ENCODE measurements around the gene MORF4L1.
"Not testable (repeated sequence)": the region's sequence is repeated elsewhere in the genome, so short reads cannot be mapped to it uniquely, and the experiment has no call there.

The MORF4L1 gene

DNA sequence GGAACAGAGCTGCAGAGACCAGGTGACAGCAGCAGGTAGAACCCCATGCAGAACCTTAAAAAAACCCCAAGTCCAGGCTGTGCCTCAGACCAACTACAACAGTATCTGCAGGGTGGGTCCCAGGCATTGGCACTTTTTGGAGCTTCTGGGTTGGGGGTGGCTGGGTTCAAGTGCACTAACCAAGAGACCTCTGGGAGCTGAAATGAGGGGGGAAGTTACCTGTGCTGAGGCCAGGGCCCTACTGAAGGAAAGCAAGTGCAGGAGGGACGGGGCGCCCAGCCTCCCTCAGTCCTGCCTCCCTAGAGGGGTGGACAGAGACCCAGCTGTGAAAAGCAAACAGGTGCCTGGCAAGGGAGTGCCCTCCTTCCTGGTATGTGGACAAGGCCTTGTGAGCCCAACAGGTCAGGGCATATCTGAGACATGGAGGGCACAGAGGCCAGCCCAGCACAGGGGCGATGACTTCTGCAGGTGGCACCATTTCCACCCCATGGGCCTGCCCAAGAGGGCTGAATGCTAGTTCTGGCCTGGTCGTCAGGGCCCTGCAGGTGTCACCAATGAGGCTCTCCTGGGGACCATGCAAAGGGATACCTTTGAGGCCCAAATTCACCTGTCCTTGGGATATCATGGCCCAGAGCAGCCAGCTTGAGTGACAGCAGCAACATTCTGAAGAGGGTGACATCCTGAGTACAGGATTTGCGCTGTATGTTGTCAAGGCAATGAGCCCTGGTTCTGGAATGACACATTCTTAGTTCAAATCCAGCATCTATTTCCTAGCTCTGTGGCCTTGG lies 53.5 kb downstream of the MORF4L1 start:
- H3K4me2 ChIP-seq (ENCODE audit: low read depth, low read length) = no peak overlapping the region
- no peaks in the 10 kb centered on the region for H4K20me1 ChIP-seq (ENCODE audit: insufficient read depth, low read length)
- no peak for DNase-seq
- no peaks in the 10 kb centered on the region for H3K27me3 ChIP-seq (replicated peaks; ENCODE audit: insufficient read depth, low read length)
- no peak overlapping the region for H3K27ac ChIP-seq (ENCODE audit: low read length)
- no peaks in the 10 kb centered on the region for H3K9me3 ChIP-seq (replicated peaks; ENCODE audit: insufficient read depth, low read length)
- no peaks in the 10 kb centered on the region for H3K4me1 ChIP-seq (ENCODE audit: low read length)
- no peaks in the 10 kb centered on the region for H3K36me3 ChIP-seq (replicated peaks; ENCODE audit: insufficient read depth, low read length)
- H3K79me2 ChIP-seq (ENCODE audit: low read length) = no peaks in the 10 kb centered on the region
- H3K4me3 ChIP-seq (ENCODE audit: low read length) = no peak overlapping the region
- no peaks in the 10 kb centered on the region for H3F3A ChIP-seq (ENCODE audit: insufficient read depth, low read length)
- H3K9ac ChIP-seq (ENCODE audit: low read length) = no peak overlapping the region
- no peaks in the 10 kb centered on the region for H3K9me2 ChIP-seq (replicated peaks; ENCODE audit: insufficient read depth, low read length)
- no peak for TF ChIP-seq EZH2phosphoT487 (IDR thresholded peaks at IDR 0.05; ENCODE audit: low read length)
- TF ChIP-seq, protein P1, sequence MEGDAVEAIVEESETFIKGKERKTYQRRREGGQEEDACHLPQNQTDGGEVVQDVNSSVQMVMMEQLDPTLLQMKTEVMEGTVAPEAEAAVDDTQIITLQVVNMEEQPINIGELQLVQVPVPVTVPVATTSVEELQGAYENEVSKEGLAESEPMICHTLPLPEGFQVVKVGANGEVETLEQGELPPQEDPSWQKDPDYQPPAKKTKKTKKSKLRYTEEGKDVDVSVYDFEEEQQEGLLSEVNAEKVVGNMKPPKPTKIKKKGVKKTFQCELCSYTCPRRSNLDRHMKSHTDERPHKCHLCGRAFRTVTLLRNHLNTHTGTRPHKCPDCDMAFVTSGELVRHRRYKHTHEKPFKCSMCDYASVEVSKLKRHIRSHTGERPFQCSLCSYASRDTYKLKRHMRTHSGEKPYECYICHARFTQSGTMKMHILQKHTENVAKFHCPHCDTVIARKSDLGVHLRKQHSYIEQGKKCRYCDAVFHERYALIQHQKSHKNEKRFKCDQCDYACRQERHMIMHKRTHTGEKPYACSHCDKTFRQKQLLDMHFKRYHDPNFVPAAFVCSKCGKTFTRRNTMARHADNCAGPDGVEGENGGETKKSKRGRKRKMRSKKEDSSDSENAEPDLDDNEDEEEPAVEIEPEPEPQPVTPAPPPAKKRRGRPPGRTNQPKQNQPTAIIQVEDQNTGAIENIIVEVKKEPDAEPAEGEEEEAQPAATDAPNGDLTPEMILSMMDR (IDR thresholded peaks at IDR 0.05; ENCODE audit: low read length) = no peak
- no peak for TF ChIP-seq EZH2 (optimal IDR thresholded peaks at IDR 0.05; ENCODE audit: low read depth, low read length)
- H2AFZ ChIP-seq (ENCODE audit: low read length) = no peak overlapping the region

DNA sequence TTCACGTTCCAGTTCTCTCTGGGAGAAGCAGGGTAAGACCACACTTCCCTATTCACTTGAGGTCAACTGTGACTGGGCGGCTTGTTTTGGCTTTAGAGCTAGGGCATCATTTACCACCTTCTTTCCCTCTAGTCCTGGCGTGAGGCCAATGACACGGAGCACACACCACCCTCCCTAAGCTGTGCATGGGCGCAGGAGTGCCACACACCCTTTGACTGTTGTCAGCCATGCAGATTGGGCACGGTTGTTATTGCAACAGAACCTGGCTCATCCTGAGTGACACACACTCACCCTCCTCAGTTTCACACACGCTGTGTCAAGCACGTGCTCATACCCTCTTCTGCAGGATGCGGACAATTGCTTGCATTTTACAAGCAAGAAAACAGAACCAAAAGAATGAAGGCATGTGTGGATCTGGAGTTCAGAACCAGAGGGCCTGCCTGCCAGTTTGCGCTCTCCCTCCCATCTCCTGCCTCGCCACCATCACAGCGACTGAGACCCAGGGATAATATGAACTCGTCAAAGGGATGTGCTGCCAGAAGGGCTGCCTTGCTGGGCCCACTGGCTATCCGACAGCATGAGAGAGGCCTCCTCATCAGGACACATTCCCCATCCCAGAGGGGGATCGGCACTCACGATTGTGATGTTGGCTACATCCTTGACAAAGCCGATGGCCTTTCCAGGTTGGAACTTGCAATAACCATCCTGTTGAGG lies 54.5 kb downstream of the MORF4L1 start:
- H3K9me2 ChIP-seq (replicated peaks; ENCODE audit: insufficient read depth, low read length) = no peaks in the 10 kb centered on the region
- no peak for TF ChIP-seq EZH2phosphoT487 (IDR thresholded peaks at IDR 0.05; ENCODE audit: low read length)
- no peak for TF ChIP-seq EZH2 (optimal IDR thresholded peaks at IDR 0.05; ENCODE audit: low read depth, low read length)
- TF ChIP-seq, protein P1 (IDR thresholded peaks at IDR 0.05; ENCODE audit: low read length) = no peak
- no peak overlapping the region for H3K9ac ChIP-seq (ENCODE audit: low read length)
- H4K20me1 ChIP-seq (ENCODE audit: insufficient read depth, low read length) = no peaks in the 10 kb centered on the region
- no peaks in the 10 kb centered on the region for H3F3A ChIP-seq (ENCODE audit: insufficient read depth, low read length)
- no peak overlapping the region for H3K27ac ChIP-seq (ENCODE audit: low read length)
- no peaks in the 10 kb centered on the region for H3K79me2 ChIP-seq (ENCODE audit: low read length)
- no peaks in the 10 kb centered on the region for H3K36me3 ChIP-seq (replicated peaks; ENCODE audit: insufficient read depth, low read length)
- H3K4me3 ChIP-seq (ENCODE audit: low read length) = no peak overlapping the region
- no peak overlapping the region for H2AFZ ChIP-seq (ENCODE audit: low read length)
- no peaks in the 10 kb centered on the region for H3K27me3 ChIP-seq (replicated peaks; ENCODE audit: insufficient read depth, low read length)
- H3K4me2 ChIP-seq (ENCODE audit: low read depth, low read length) = no peak overlapping the region
- DNase-seq = no peak
- H3K4me1 ChIP-seq (ENCODE audit: low read length) = no peaks in the 10 kb centered on the region
- H3K9me3 ChIP-seq (replicated peaks; ENCODE audit: insufficient read depth, low read length) = no peaks in the 10 kb centered on the region

DNA sequence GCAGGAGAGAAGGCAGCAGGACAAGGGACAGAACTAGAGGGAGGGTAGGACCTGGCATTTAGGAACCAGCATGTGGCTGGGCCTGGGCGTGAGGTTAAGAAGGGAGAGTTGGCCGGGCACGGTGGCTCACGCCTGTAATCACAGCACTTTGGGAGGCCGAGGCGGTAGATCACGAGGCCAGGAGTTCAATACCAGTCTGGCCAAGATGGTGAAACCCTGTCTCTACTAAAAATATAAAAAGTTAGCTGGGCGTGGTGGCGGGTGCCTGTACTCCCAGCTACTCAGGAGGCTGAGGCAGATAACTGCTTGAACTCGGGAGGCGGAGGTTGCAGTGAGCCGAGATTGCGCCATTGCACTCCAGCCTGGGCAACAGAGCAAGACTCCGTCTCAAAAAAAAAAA lies 55.5 kb downstream of the MORF4L1 start:
- H3K4me2 ChIP-seq (ENCODE audit: low read depth, low read length); H2AFZ ChIP-seq (ENCODE audit: low read length); DNase-seq; H3K4me1 ChIP-seq (ENCODE audit: low read length); H3K9me2 ChIP-seq (replicated peaks; ENCODE audit: insufficient read depth, low read length); H3K36me3 ChIP-seq (replicated peaks; ENCODE audit: insufficient read depth, low read length); H3K79me2 ChIP-seq (ENCODE audit: low read length); H3K4me3 ChIP-seq (ENCODE audit: low read length); H3K9me3 ChIP-seq (replicated peaks; ENCODE audit: insufficient read depth, low read length); H3K27me3 ChIP-seq (replicated peaks; ENCODE audit: insufficient read depth, low read length); H3K27ac ChIP-seq (ENCODE audit: low read length); H4K20me1 ChIP-seq (ENCODE audit: insufficient read depth, low read length); H3F3A ChIP-seq (ENCODE audit: insufficient read depth, low read length); H3K9ac ChIP-seq (ENCODE audit: low read length): not testable (repeated sequence)

DNA sequence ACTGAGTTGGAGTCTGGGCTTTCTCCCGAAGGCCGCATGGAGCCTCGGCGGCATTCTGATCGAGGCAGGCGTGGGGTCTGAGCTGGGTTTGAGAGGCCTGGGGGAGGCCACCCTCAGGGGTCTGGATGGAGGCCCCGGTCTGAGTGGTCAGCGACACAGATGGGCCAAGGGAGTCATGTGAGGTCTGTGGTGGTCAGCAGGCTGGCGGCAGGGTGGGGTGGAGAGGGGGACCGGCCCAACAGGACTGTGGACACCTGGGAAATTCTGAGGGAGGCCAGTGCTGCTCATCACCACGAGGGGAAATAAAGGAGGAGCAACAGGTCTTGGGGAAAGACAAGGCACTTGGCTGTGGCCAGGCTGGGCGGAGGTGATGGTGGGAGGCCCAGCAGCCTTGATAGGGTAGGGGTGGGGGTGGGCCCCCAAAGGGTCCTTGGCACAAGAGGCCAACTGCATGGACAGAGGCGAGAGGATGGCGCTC lies 56.0 kb downstream of the MORF4L1 start:
- H3K4me1 ChIP-seq (ENCODE audit: low read length) = no peaks in the 10 kb centered on the region
- no peak overlapping the region for H3K9ac ChIP-seq (ENCODE audit: low read length)
- H3K79me2 ChIP-seq (ENCODE audit: low read length) = no peaks in the 10 kb centered on the region
- H3K27me3 ChIP-seq (replicated peaks; ENCODE audit: insufficient read depth, low read length) = no peaks in the 10 kb centered on the region
- TF ChIP-seq, protein P1 (IDR thresholded peaks at IDR 0.05; ENCODE audit: low read length) = no peak
- TF ChIP-seq EZH2 (optimal IDR thresholded peaks at IDR 0.05; ENCODE audit: low read depth, low read length) (no peak), EZH2phosphoT487 (IDR thresholded peaks at IDR 0.05; ENCODE audit: low read length) (no peak)
- H3K9me3 ChIP-seq (replicated peaks; ENCODE audit: insufficient read depth, low read length) = no peaks in the 10 kb centered on the region
- H3K36me3 ChIP-seq (replicated peaks; ENCODE audit: insufficient read depth, low read length) = no peaks in the 10 kb centered on the region
- H3K9me2 ChIP-seq (replicated peaks; ENCODE audit: insufficient read depth, low read length) = no peaks in the 10 kb centered on the region
- H3F3A ChIP-seq (ENCODE audit: insufficient read depth, low read length) = no peaks in the 10 kb centered on the region
- DNase-seq = no peak
- H2AFZ ChIP-seq (ENCODE audit: low read length) = no peak overlapping the region
- no peak overlapping the region for H3K4me2 ChIP-seq (ENCODE audit: low read depth, low read length)
- H3K27ac ChIP-seq (ENCODE audit: low read length) = no peak overlapping the region
- no peak overlapping the region for H3K4me3 ChIP-seq (ENCODE audit: low read length)
- H4K20me1 ChIP-seq (ENCODE audit: insufficient read depth, low read length) = no peaks in the 10 kb centered on the region
